CD4-positive, alpha-beta T cell (primary cell): ENCODE measurements around the gene DUOX2. TPM values are rescaled to one million over a fixed set of nuclear protein-coding genes. Genes with fewer than 3 reads are reported as not detected.

Source experiments
- ATAC-seq: fragments of 200-7000 bp; cut with Tn5 transposase; one replicate; pipeline ENCODE4 v1.10.0; 2022; ENCODE audit warnings: mild to moderate bottlenecking; ENCODE audit not compliant: poor library complexity
- CTCF ChIA-PET: fragments of 350-600 bp; sonication (Branson Sonifier 250); formaldehyde crosslinking; loops from one replicate; lab custom pipeline; 2021; ENCODE audit warnings: antibody characterized with exemption, inconsistent platforms; lab: Charles Lee
- POLR2A ChIA-PET: fragments of 350-600 bp; sonication (Branson Sonifier 250); formaldehyde crosslinking; loops from one replicate; lab custom pipeline; 2021; ENCODE audit warnings: antibody characterized with exemption, inconsistent platforms; lab: Charles Lee
- DNase-seq, 14 experiments: peaks; one replicate each; pipeline ENCODE4 v3.0.0-alpha.2; 2013 to 2020; ENCODE audit warnings: mixed read lengths in 2 of 14
- H3K27ac ChIP-seq, 2 donors: one replicate each; pipeline versions ENCODE4 v1.5.1 to v1.7.0; 2013; ENCODE audit warnings: low read length in 2 of 2, low read depth in 1 of 2, mild to moderate bottlenecking in 1 of 2
- H3K27me3 ChIP-seq, 2 experiments: 1 replicate in 1 of 2; 2 replicates in 1 of 2; pipeline versions ENCODE4 v1.6.1 to v1.7.0; 2013; ENCODE audit warnings: low read length in 2 of 2, control low read depth in 1 of 2, mild to moderate bottlenecking in 1 of 2, moderate library complexity in 1 of 2; ENCODE audit not compliant: insufficient read depth in 2 of 2, control insufficient read depth in 1 of 2
- H3K36me3 ChIP-seq: one replicate; pipeline ENCODE4 v1.6.1; 2013; ENCODE audit warnings: low read length, control low read depth; ENCODE audit not compliant: insufficient read depth
- H3K4me1 ChIP-seq: one replicate; pipeline ENCODE4 v1.6.1; 2013; ENCODE audit warnings: low read length, control low read depth; ENCODE audit not compliant: insufficient read depth
- H3K4me3 ChIP-seq: one replicate; pipeline ENCODE4 v1.5.1; 2013; ENCODE audit warnings: mild to moderate bottlenecking, low read length, moderate library complexity
- H3K9me3 ChIP-seq, 2 experiments: 1 replicate in 1 of 2; 2 replicates in 1 of 2; pipeline versions ENCODE4 v1.6.1 to v1.7.0; 2013; ENCODE audit warnings: low read length in 2 of 2, mild to moderate bottlenecking in 2 of 2, control low read depth in 1 of 2, moderate library complexity in 1 of 2; ENCODE audit not compliant: control insufficient read depth in 1 of 2, insufficient read depth in 1 of 2
- H3K27ac Mint-ChIP-seq: one replicate; pipeline ENCODE4 v1.8.0; 2020; ENCODE audit warnings: mixed read lengths
- H3K27me3 Mint-ChIP-seq: one replicate; pipeline ENCODE4 v1.8.0; 2021; ENCODE audit warnings: mixed read lengths
- H3K36me3 Mint-ChIP-seq: one replicate; pipeline ENCODE4 v1.8.0; 2021; ENCODE audit warnings: low read depth, mixed read lengths
- H3K4me1 Mint-ChIP-seq: one replicate; pipeline ENCODE4 v1.8.0; 2021; ENCODE audit warnings: low read depth, mixed read lengths
- H3K4me3 Mint-ChIP-seq: one replicate; pipeline ENCODE4 v1.8.0; 2020; ENCODE audit warnings: mild to moderate bottlenecking, mixed read lengths
- H3K9me3 Mint-ChIP-seq: one replicate; pipeline ENCODE4 v1.8.0; 2020; ENCODE audit warnings: mixed read lengths
- intact Hi-C, 2 experiments: fragments of 100-400 bp; cut with DNase I in 1 of 2; cut with micrococcal nuclease in 1 of 2; formaldehyde crosslinking; loops; one replicate each; pipeline versions ENCODE4 v1.15.1 to v1.9.0; 2023 to 2025; cut with DNase I, micrococcal nuclease
- total RNA-seq, 174 experiments: library from RNA in 2 of 174; stranded (reverse) in 2 of 174; gene quantifications; one replicate each; pipeline ENCODE4 v1.2.3 and lab custom pipeline; 2021 to 2026
- TF ChIP-seq, protein P1 (sequence below): fragments of 200-600 bp; IDR thresholded peaks from one replicate; pipeline ENCODE4 v1.8.0; 2022; ENCODE audit warnings: antibody characterized with exemption, mild to moderate bottlenecking

The DUOX2 gene
- total RNA-seq, 2 experiments from 2014 or later = 0.05 to 0.08 TPM

- Mint-ChIP-seq H3K4me1 (peaks cover 2% of the 10 kb centered on the region), H3K9me3 (no peaks in the 10 kb centered on the region), H3K36me3 (no peaks in the 10 kb centered on the region), H3K27me3 (peaks cover 68% of the 10 kb centered on the region), H3K4me3 (no peak overlapping the region), H3K27ac (no peak overlapping the region)
- TF ChIP-seq, protein P1, sequence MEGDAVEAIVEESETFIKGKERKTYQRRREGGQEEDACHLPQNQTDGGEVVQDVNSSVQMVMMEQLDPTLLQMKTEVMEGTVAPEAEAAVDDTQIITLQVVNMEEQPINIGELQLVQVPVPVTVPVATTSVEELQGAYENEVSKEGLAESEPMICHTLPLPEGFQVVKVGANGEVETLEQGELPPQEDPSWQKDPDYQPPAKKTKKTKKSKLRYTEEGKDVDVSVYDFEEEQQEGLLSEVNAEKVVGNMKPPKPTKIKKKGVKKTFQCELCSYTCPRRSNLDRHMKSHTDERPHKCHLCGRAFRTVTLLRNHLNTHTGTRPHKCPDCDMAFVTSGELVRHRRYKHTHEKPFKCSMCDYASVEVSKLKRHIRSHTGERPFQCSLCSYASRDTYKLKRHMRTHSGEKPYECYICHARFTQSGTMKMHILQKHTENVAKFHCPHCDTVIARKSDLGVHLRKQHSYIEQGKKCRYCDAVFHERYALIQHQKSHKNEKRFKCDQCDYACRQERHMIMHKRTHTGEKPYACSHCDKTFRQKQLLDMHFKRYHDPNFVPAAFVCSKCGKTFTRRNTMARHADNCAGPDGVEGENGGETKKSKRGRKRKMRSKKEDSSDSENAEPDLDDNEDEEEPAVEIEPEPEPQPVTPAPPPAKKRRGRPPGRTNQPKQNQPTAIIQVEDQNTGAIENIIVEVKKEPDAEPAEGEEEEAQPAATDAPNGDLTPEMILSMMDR = no peak
- no peaks in the 10 kb centered on the region for H3K36me3 ChIP-seq
- no peaks in the 10 kb centered on the region for H3K9me3 ChIP-seq
- POLR2A ChIA-PET = no interaction called here
- H3K27ac ChIP-seq = no peak overlapping the region
- DNase-seq (no peak), ATAC-seq (no peak)
- CTCF ChIA-PET = no interaction called here
- H3K4me3 ChIP-seq = no peak overlapping the region
- H3K27me3 ChIP-seq = peaks cover 32 to 42% of the 10 kb centered on the region in 2 experiments
- no peaks in the 10 kb centered on the region for H3K4me1 ChIP-seq
- intact Hi-C loops = loop anchor here in 1 of 2 experiments (5.0 kb wide), 1 partner anchor 79 kb away; no protein-coding TSS in a partner anchor
These were observed 9.4 kb upstream of the DUOX2 start for GRCh38 chr15:45123397-45123796.

- Histone ChIP-seq H3K9me3 (peaks cover 0 to 2% of the 10 kb centered on the region in 2 experiments), H3K4me3 (no peak overlapping the region), H3K4me1 (peaks cover 4% of the 10 kb centered on the region), H3K27ac (no peak overlapping the region), H3K27me3 (peaks cover 30 to 40% of the 10 kb centered on the region in 2 experiments), H3K36me3 (no peaks in the 10 kb centered on the region)
- Mint-ChIP-seq H3K27me3 (peaks cover 68% of the 10 kb centered on the region), H3K9me3 (no peaks in the 10 kb centered on the region), H3K4me1 (peaks cover 6% of the 10 kb centered on the region), H3K4me3 (no peak overlapping the region), H3K27ac (no peak overlapping the region), H3K36me3 (no peaks in the 10 kb centered on the region)
- TF ChIP-seq, protein P1 = no peak
- ChIA-PET CTCF (no interaction called here), POLR2A (no interaction called here)
- intact Hi-C loops = loop anchor here in 1 of 2 experiments (5.0 kb wide), 1 partner anchor 80 kb away; no protein-coding TSS in a partner anchor
- ATAC-seq (no peak), DNase-seq (no peak)
These were observed 8.7 kb upstream of the DUOX2 start for GRCh38 chr15:45122719-45123118.

- Histone ChIP-seq H3K9me3 (peaks cover 0 to 6% of the 10 kb centered on the region in 2 experiments), H3K4me1 (peaks cover 12% of the 10 kb centered on the region), H3K4me3 (no peak overlapping the region), H3K27me3 (peaks cover 34 to 44% of the 10 kb centered on the region in 2 experiments), H3K27ac (no peak overlapping the region), H3K36me3 (no peaks in the 10 kb centered on the region)
- ATAC-seq (no peak), DNase-seq (peak in 1 of 14 experiments; percentile 38)
- H3K9me3 Mint-ChIP-seq = no peaks in the 10 kb centered on the region
- peaks cover 72% of the 10 kb centered on the region for H3K27me3 Mint-ChIP-seq
- H3K4me3 Mint-ChIP-seq = no peak overlapping the region
- TF ChIP-seq, protein P1 = no peak
- peaks cover 13% of the 10 kb centered on the region for H3K4me1 Mint-ChIP-seq
- intact Hi-C loops = loop anchor here in 1 of 2 experiments (5.0 kb wide), 1 partner anchor 80 kb away; no protein-coding TSS in a partner anchor
- no peaks in the 10 kb centered on the region for H3K36me3 Mint-ChIP-seq
- ChIA-PET CTCF (no interaction called here), POLR2A (interaction anchor here (1.2 kb wide), 1 partner anchor 336 kb away, joined by 3 read pairs; no protein-coding TSS in a partner anchor)
- H3K27ac Mint-ChIP-seq = no peak overlapping the region
These were observed 7.9 kb upstream of the DUOX2 start for GRCh38 chr15:45121706-45122417.
